Heart left ventricle (tissue), 16 donors: ENCODE results near the gene MVK. TPM values are rescaled to one million over a fixed set of nuclear protein-coding genes. Genes with fewer than 3 reads are reported as not detected.

ENCODE experiments used
- ATAC-seq, 4 donors: fragments of 200-7000 bp; cut with Tn5 transposase; one replicate each; pipeline ENCODE4 v1.9.1; 2020 to 2022; ENCODE audit warnings: moderate library complexity in 4 of 4, mild to moderate bottlenecking in 3 of 4, moderate number of reproducible peaks in 1 of 4
- DNase-seq, 5 donors: peaks; one replicate each; pipeline ENCODE4 v3.0.0-alpha.2; 2020
- H3K27ac ChIP-seq, 12 donors: fragments of 200-600 bp; sonication (generic) in 4 of 12; one replicate each; pipeline versions ENCODE4 v1.5.0 to v1.8.0; 2016 to 2022; ENCODE audit warnings: mild to moderate bottlenecking in 2 of 12
- H3K27me3 ChIP-seq, 9 donors: fragments of 200-600 bp; sonication (generic) in 2 of 9; one replicate each; pipeline versions ENCODE4 v1.5.1 to v1.8.0; 2016 to 2022; ENCODE audit warnings: mild to moderate bottlenecking in 3 of 9
- H3K36me3 ChIP-seq, 9 donors: fragments of 200-600 bp; sonication (generic) in 2 of 9; one replicate each; pipeline versions ENCODE4 v1.5.0 to v1.8.0; 2018 to 2022; ENCODE audit warnings: mild to moderate bottlenecking in 2 of 9
- H3K4me1 ChIP-seq, 12 donors: fragments of 200-600 bp; sonication (generic) in 4 of 12; one replicate each; pipeline versions ENCODE4 v1.5.0 to v1.8.0; 2016 to 2022; ENCODE audit warnings: mild to moderate bottlenecking in 3 of 12
- H3K4me3 ChIP-seq, 12 donors: fragments of 200-600 bp; sonication (generic) in 4 of 12; one replicate each; pipeline versions ENCODE4 v1.5.0 to v1.8.0; 2017 to 2022; ENCODE audit warnings: mild to moderate bottlenecking in 9 of 12, moderate library complexity in 4 of 12
- H3K9me3 ChIP-seq, 12 donors: fragments of 200-600 bp; sonication (generic) in 4 of 12; one replicate each; pipeline versions ENCODE4 v1.5.0 to v1.8.0; 2016 to 2022; ENCODE audit warnings: mild to moderate bottlenecking in 1 of 12
- POLR2A ChIP-seq, 2 donors: fragments of 450-650 bp; IDR thresholded peaks; one replicate each; pipeline ENCODE4 v1.6.1; 2017; ENCODE audit warnings: antibody characterized with exemption in 2 of 2, mild to moderate bottlenecking in 2 of 2, moderate library complexity in 2 of 2
- WGBS, 4 donors: extraction: QIAGEN DNeasy Blood & Tissue Kit in 2 of 4; methylation state at CpG; one replicate each; pipeline versions ENCODE4 v1.1.5 to v1.1.7; 2013 to 2018; 5-methylcytosine and 5-hydroxymethylcytosine counted together
- intact Hi-C, 10 donors: fragments of 100-400 bp; cut with DNase I; formaldehyde crosslinking; loops; one replicate each; pipeline versions ENCODE4 v1.11.1 to v1.14.2; 2022
- polyA plus RNA-seq, 2 donors: library from polyadenylated mRNA; stranded (reverse); fragments of 200-250 nt; gene quantifications; one replicate each; pipeline ENCODE4 v1.2.3, GENCODE V29; 2013
- total RNA-seq, 9 donors: library from RNA; depleted of rRNA in 2 of 9; stranded (reverse); fragments of >200 nt in 2 of 9; fragmentation: NEBNext Ultra II Directional in 3 of 9; extraction: Animal tissue kit (Norgen Biotek cat#: 25700) in 3 of 9; gene quantifications; one replicate each; pipeline versions ENCODE4 v1.1.0 to v1.2.4, GENCODE V29; 2016 to 2023
- TF ChIP-seq, protein P1 (sequence below), 12 donors: fragments of 200-600 bp; sonication (generic) in 4 of 12; IDR thresholded peaks; one replicate each; pipeline versions ENCODE4 v1.5.0 to v1.8.0; 2018 to 2022; ENCODE audit warnings: antibody characterized with exemption in 12 of 12, mild to moderate bottlenecking in 5 of 12
- donor health status: ischemic (EF 13 %, LVEDD 7.1; RV severe dilation, severe dysfunction).
- donor health status: healthy with polysubstance abuse.
- donor health status: DM: no; HTN: yes; CAD: no.
- donor health status: DM: no; HTN: no; CAD: no.
- donor health status: ischemic (EF 25% LVEDD 6.9; RV normal size, moderate dysfunction).
- donor health status: ischemic (EF 25% LVEDD 5.7; RV mildly dilated, moderate dysfunction).
- donor health status: healthy.
- donor health status: DM: yes; HTN: yes; CAD: no.
- donor health status: ischemic (EF 35%, LVEDD 5.7; RV mildly dilated, moderate dysfunction).
- donor health status: nonischemic (EF 11% LVEDD 7.7; RV severe dilation, severe dysfunction).
- donor health status: DM: yes; HTN: yes; CAD: no.
- donor health status: PGD.
- donor health status: ischemic (EF 29% LVEDD 5.4; RV normal size, mild dysfunction).
- donor health status: nonischemic (EF 23%, LVEDD 6.1; RV moderate dilation, normal function).

Gene MVK
- total and polyA plus RNA-seq, 11 donors = 7.9 to 14.9 (median 10.1) TPM

DNA sequence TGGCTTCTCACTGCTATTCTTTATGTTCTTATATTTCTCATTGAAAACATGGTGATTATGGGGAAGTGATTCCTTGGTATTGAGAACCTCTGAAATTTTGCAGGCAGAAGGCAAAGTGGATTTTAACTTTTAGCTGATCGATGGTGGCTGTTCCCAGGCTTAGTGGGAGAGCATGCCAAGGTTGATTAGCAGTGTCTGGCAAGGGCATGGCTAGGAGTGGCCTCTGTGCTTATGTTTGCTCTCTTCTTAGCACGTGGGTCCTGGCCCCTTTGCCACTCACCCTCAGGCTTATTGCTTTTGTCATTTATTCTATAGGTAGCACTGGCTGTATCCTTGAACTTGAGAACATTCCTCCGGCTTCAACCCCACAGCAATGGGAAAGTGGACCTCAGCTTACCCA lies 2.1 kb downstream of the MVK start:
- intact Hi-C loops = loop anchor here in 1 of 10 donors (5.0 kb wide), 1 partner anchor 48 kb away; no protein-coding TSS in a partner anchor
- no peak for TF ChIP-seq POLR2A (IDR thresholded peaks at IDR 0.05)
- TF ChIP-seq, protein P1, sequence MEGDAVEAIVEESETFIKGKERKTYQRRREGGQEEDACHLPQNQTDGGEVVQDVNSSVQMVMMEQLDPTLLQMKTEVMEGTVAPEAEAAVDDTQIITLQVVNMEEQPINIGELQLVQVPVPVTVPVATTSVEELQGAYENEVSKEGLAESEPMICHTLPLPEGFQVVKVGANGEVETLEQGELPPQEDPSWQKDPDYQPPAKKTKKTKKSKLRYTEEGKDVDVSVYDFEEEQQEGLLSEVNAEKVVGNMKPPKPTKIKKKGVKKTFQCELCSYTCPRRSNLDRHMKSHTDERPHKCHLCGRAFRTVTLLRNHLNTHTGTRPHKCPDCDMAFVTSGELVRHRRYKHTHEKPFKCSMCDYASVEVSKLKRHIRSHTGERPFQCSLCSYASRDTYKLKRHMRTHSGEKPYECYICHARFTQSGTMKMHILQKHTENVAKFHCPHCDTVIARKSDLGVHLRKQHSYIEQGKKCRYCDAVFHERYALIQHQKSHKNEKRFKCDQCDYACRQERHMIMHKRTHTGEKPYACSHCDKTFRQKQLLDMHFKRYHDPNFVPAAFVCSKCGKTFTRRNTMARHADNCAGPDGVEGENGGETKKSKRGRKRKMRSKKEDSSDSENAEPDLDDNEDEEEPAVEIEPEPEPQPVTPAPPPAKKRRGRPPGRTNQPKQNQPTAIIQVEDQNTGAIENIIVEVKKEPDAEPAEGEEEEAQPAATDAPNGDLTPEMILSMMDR (IDR thresholded peaks at IDR 0.05) = no peak
- H3K4me3 ChIP-seq = no peak overlapping the region
- H3K4me1 ChIP-seq = peaks cover 0 to 22% (median 15%) of the 10 kb centered on the region in 12 donors
- ATAC-seq = no peak
- H3K27me3 ChIP-seq = no peaks in the 10 kb centered on the region
- H3K36me3 ChIP-seq = peaks cover 0 to 61% (median 52%) of the 10 kb centered on the region in 9 donors
- H3K9me3 ChIP-seq = no peaks in the 10 kb centered on the region
- no peak overlapping the region for H3K27ac ChIP-seq
- 90 to 94% (median 91%) methylated on average over 3 of the region's 3 CpGs for WGBS, 4 donors
- DNase-seq = peak in 1 of 5 donors; percentile 37

DNA sequence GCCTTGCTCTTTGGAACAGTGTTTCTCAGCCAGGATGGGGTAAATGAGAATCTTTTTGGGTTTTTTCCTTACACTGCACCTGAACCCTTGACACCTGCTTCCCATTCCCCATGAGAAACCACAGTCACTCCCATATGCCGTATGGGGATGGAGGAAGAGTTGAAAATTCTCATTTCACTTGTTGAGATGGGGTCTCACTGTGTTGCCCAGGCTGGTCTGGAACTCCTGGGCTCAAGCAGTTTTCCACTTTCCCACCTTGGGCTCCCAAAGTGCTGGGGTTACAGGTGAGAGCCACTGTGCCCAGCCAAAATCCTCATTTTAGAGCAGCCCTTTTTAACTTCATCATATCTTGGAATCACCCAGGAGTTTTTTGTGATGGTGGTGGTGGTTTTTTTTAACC lies 3.7 kb downstream of the MVK start:
- Histone ChIP-seq H3K36me3 (peaks cover 0 to 67% (median 61%) of the 10 kb centered on the region in 9 donors), H3K9me3 (no peaks in the 10 kb centered on the region), H3K27me3 (no peaks in the 10 kb centered on the region), H3K27ac (no peak overlapping the region), H3K4me1 (peaks cover 0 to 20% (median 15%) of the 10 kb centered on the region in 12 donors), H3K4me3 (no peak overlapping the region)
- DNase-seq = no peak
- whole genome bisulfite sequencing, 4 donors = 94 to 100% (median 98%) methylated on average over 1 of the region's 1 CpG
- TF ChIP-seq, protein P1 (IDR thresholded peaks at IDR 0.05) = no peak
- no peak for TF ChIP-seq POLR2A (IDR thresholded peaks at IDR 0.05)
- ATAC-seq = no peak
- intact Hi-C loops = loop anchor here in 1 of 10 donors (5.0 kb wide), 1 partner anchor 50 kb away; no protein-coding TSS in a partner anchor

DNA sequence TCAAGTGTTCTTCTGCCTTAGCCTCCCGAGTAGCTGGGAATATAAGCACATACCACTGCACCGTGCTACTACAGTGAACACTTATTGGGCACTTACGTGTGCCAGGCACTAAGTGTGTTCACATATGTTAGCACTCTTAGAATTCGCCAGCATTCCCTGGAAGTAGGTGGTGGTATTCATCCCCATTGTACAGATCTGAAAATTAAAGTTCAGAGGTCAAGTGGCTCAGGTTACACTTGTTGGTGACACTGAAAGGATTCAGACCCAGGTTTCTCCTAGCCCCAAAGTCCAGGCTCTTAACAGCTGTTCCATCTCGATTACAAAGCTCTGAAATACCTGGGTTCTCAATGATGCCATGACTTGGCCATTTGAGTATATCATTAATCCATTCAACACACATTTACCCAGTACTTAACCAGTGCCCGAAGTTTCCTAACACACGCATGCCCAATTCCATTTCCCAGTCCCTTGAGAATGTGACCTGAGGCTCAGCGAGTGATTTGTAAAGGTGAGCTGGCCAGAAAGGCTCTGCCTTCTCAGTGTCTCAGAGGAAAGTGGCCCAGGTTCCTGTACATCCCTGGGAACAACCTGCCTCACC lies 4.8 kb downstream of the MVK start:
- peaks cover 0 to 13% (median 9%) of the 10 kb centered on the region in 12 donors for H3K4me1 ChIP-seq
- no peak overlapping the region for H3K27ac ChIP-seq
- intact Hi-C loops = loop anchor here in 1 of 10 donors (5.0 kb wide), 1 partner anchor 51 kb away; no protein-coding TSS in a partner anchor
- ATAC-seq = no peak
- 81 to 92% (median 89%) methylated on average over 8 of the region's 8 CpGs for WGBS, 4 donors
- no peak for TF ChIP-seq POLR2A (IDR thresholded peaks at IDR 0.05)
- TF ChIP-seq, protein P1 (IDR thresholded peaks at IDR 0.05) = no peak
- no peak overlapping the region for H3K4me3 ChIP-seq
- no peak for DNase-seq
- H3K36me3 ChIP-seq = peaks cover 0 to 68% (median 62%) of the 10 kb centered on the region in 9 donors
- no peaks in the 10 kb centered on the region for H3K9me3 ChIP-seq
- H3K27me3 ChIP-seq = no peaks in the 10 kb centered on the region

DNA sequence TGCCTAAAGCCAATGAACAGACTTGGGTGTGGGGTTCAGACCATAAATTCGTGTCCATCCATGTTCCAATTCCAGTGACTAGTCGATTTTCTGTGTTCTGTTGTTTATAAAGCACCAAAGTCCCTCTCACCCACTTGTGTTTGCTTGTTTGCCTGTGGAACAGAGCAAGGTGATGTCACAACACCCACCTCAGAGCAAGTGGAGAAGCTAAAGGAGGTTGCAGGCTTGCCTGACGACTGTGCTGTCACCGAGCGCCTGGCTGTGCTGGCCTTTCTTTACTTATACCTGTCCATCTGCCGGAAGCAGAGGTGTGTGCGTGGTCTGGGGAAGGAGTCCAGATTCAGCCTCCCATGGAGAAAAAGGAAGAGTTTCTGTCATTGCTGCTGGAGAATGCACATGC lies 6.0 kb downstream of the MVK start:
- Histone ChIP-seq H3K27ac (no peak overlapping the region), H3K4me3 (no peak overlapping the region), H3K4me1 (peaks cover 0 to 6% (median 2%) of the 10 kb centered on the region in 12 donors), H3K36me3 (peaks cover 0 to 79% (median 70%) of the 10 kb centered on the region in 9 donors), H3K27me3 (no peaks in the 10 kb centered on the region), H3K9me3 (no peaks in the 10 kb centered on the region)
- TF ChIP-seq, protein P1 (IDR thresholded peaks at IDR 0.05) = no peak
- no peak for TF ChIP-seq POLR2A (IDR thresholded peaks at IDR 0.05)
- 91 to 97% (median 92%) methylated on average over 7 of the region's 7 CpGs for WGBS, 4 donors
- DNase-seq (no peak), ATAC-seq (no peak)
- intact Hi-C loops = loop anchor here in 1 of 10 donors (5.0 kb wide), 1 partner anchor 52 kb away; no protein-coding TSS in a partner anchor
